Skeletal muscle satellite cell (primary cell): ENCODE data around the gene CCDC88C.

ENCODE experiments used
- H3K27me3 ChIP-seq: 2 replicates; pipeline ENCODE4 v1.7.0; 2013; ENCODE audit warnings: low read length; ENCODE audit not compliant: control insufficient read depth, insufficient read depth
- H3K36me3 ChIP-seq: 2 replicates; pipeline ENCODE4 v1.7.0; 2013; ENCODE audit warnings: mild to moderate bottlenecking, control low read depth, low read length; ENCODE audit not compliant: insufficient read depth
- H3K4me1 ChIP-seq: 2 replicates; pipeline ENCODE4 v1.7.0; 2013; ENCODE audit warnings: low read length; ENCODE audit not compliant: control insufficient read depth, insufficient read depth
- H3K4me2 ChIP-seq: 2 replicates; pipeline ENCODE4 v1.7.0; 2013; ENCODE audit warnings: mild to moderate bottlenecking, low read length
- H3K4me3 ChIP-seq: 2 replicates; pipeline ENCODE4 v1.7.0; 2013; ENCODE audit warnings: low read length
- H3K9ac ChIP-seq: 2 replicates; pipeline ENCODE4 v1.7.0; 2013; ENCODE audit warnings: mild to moderate bottlenecking, low read depth, low read length, moderate library complexity
- H3K9me3 ChIP-seq: replicated peaks from 2 replicates; pipeline ENCODE4 v1.7.0; 2013; ENCODE audit warnings: mild to moderate bottlenecking, control low read depth, low read length

Gene CCDC88C

GRCh38 chr14:91279354-91279753, 138.3 kb downstream of the CCDC88C start:
- Histone ChIP-seq H3K4me1 (peaks cover 15% of the 10 kb centered on the region), H3K9me3 (no peaks in the 10 kb centered on the region), H3K27me3 (no peaks in the 10 kb centered on the region), H3K4me2 (no peak overlapping the region), H3K36me3 (no peaks in the 10 kb centered on the region), H3K9ac (no peak overlapping the region), H3K4me3 (no peak overlapping the region)

GRCh38 chr14:91278383-91278715, 139.3 kb downstream of the CCDC88C start:
- no peak overlapping the region for H3K9ac ChIP-seq
- H3K4me1 ChIP-seq: peaks cover 5% of the 10 kb centered on the region
- no peaks in the 10 kb centered on the region for H3K36me3 ChIP-seq

GRCh38 chr14:91277546-91278382, 139.9 kb downstream of the CCDC88C start:
- H3K9ac ChIP-seq: no peak overlapping the region
- H3K36me3 ChIP-seq: no peaks in the 10 kb centered on the region
- H3K4me1 ChIP-seq: no peaks in the 10 kb centered on the region
- no peak overlapping the region for H3K4me2 ChIP-seq
- no peak overlapping the region for H3K4me3 ChIP-seq
- H3K9me3 ChIP-seq: no peaks in the 10 kb centered on the region
- no peaks in the 10 kb centered on the region for H3K27me3 ChIP-seq

More at GRCh38 chr14:91278383-91278715, 139.3 kb downstream of the CCDC88C start:
- Histone ChIP-seq H3K4me2 (no peak overlapping the region), H3K27me3 (no peaks in the 10 kb centered on the region), H3K4me3 (no peak overlapping the region), H3K9me3 (no peaks in the 10 kb centered on the region)

GRCh38 chr14:91274796-91275195, 142.8 kb downstream of the CCDC88C start:
- Histone ChIP-seq H3K36me3 (no peaks in the 10 kb centered on the region), H3K9me3 (no peaks in the 10 kb centered on the region), H3K27me3 (no peaks in the 10 kb centered on the region), H3K4me1 (peaks cover 3% of the 10 kb centered on the region), H3K9ac (no peak overlapping the region), H3K4me3 (no peak overlapping the region), H3K4me2 (no peak overlapping the region)

GRCh38 chr14:91273885-91274273, 143.7 kb downstream of the CCDC88C start:
- Histone ChIP-seq H3K9me3 (no peaks in the 10 kb centered on the region), H3K4me1 (peaks cover 12% of the 10 kb centered on the region), H3K36me3 (no peaks in the 10 kb centered on the region), H3K4me2 (no peak overlapping the region), H3K4me3 (no peak overlapping the region), H3K9ac (no peak overlapping the region), H3K27me3 (no peaks in the 10 kb centered on the region)

- H3K4me2 ChIP-seq: no peak overlapping the region
- no peaks in the 10 kb centered on the region for H3K36me3 ChIP-seq
- no peak overlapping the region for H3K4me3 ChIP-seq
- H3K4me1 ChIP-seq: peaks cover 13% of the 10 kb centered on the region
- no peaks in the 10 kb centered on the region for H3K9me3 ChIP-seq
- H3K9ac ChIP-seq: no peak overlapping the region
- H3K27me3 ChIP-seq: no peaks in the 10 kb centered on the region
Measured at GRCh38 chr14:91273273-91273884, 144.2 kb downstream of the CCDC88C start.

GRCh38 chr14:91272341-91273272, 145.0 kb downstream of the CCDC88C start:
- H3K4me1 ChIP-seq: peaks cover 13% of the 10 kb centered on the region
- no peaks in the 10 kb centered on the region for H3K27me3 ChIP-seq
- no peak overlapping the region for H3K9ac ChIP-seq
- no peak overlapping the region for H3K4me3 ChIP-seq
- no peaks in the 10 kb centered on the region for H3K36me3 ChIP-seq
- no peak overlapping the region for H3K4me2 ChIP-seq
- no peaks in the 10 kb centered on the region for H3K9me3 ChIP-seq

GRCh38 chr14:91271639-91272038, 146.0 kb downstream of the CCDC88C start:
- Histone ChIP-seq H3K36me3 (no peaks in the 10 kb centered on the region), H3K27me3 (no peaks in the 10 kb centered on the region)

GRCh38 chr14:91270619-91271018, 147.0 kb downstream of the CCDC88C start:
- Histone ChIP-seq H3K36me3 (no peaks in the 10 kb centered on the region), H3K4me2 (no peak overlapping the region), H3K4me1 (peaks cover 13% of the 10 kb centered on the region), H3K9me3 (no peaks in the 10 kb centered on the region), H3K27me3 (no peaks in the 10 kb centered on the region), H3K9ac (no peak overlapping the region), H3K4me3 (no peak overlapping the region)

More at GRCh38 chr14:91271639-91272038, 146.0 kb downstream of the CCDC88C start:
- Histone ChIP-seq H3K9ac (no peak overlapping the region), H3K9me3 (no peaks in the 10 kb centered on the region), H3K4me2 (no peak overlapping the region), H3K4me3 (no peak overlapping the region), H3K4me1 (peaks cover 13% of the 10 kb centered on the region)

- no peak overlapping the region for H3K9ac ChIP-seq
- no peaks in the 10 kb centered on the region for H3K27me3 ChIP-seq
- H3K36me3 ChIP-seq: no peaks in the 10 kb centered on the region
- no peaks in the 10 kb centered on the region for H3K9me3 ChIP-seq
- H3K4me3 ChIP-seq: no peak overlapping the region
- peaks cover 13% of the 10 kb centered on the region for H3K4me1 ChIP-seq
- H3K4me2 ChIP-seq: no peak overlapping the region
Measured at GRCh38 chr14:91270188-91270587, 147.4 kb downstream of the CCDC88C start.
